ENCODE results near the gene RNF151.
A peak's percentile ranks its signal among the peaks of the same experiment; 100 is the strongest.

RNF151 gene

GRCh38 chr16:1987198-1987597 is 20.5 kb downstream of the RNF151 start:
- Mint-ChIP-seq H3K27ac (no peak overlapping the region), H3K4me1 (ENCODE audit: low read depth) (peaks cover 28% of the 10 kb centered on the region), H3K9me3 (no peaks in the 10 kb centered on the region), H3K4me3 (no peak overlapping the region), H3K27me3 (ENCODE audit: low read depth) (peaks cover 19% of the 10 kb centered on the region), H3K36me3 (ENCODE audit: low read depth) (peaks cover 10% of the 10 kb centered on the region)

- peaks cover 29% of the 10 kb centered on the region for H3K4me1 Mint-ChIP-seq (ENCODE audit: low read depth)
- no peaks in the 10 kb centered on the region for H3K9me3 Mint-ChIP-seq
- peak within 1 kb of the TSS; percentile 87 for H3K27ac Mint-ChIP-seq
- peaks cover 12% of the 10 kb centered on the region for H3K36me3 Mint-ChIP-seq (ENCODE audit: low read depth)
- peaks cover 8% of the 10 kb centered on the region for H3K27me3 Mint-ChIP-seq (ENCODE audit: low read depth)
- peak within 1 kb of the TSS; percentile 80 for H3K4me3 Mint-ChIP-seq
Measured at GRCh38 chr16:1989209-1990100, 22.8 kb downstream of the RNF151 start, which contains the start of gene SYNGR3. Gene SYNGR3 (plus strand): TSS chr16:1989970. CDS start chr16:1990103, 133 bp downstream.

- Mint-ChIP-seq H3K9me3 (no peaks in the 10 kb centered on the region), H3K27me3 (ENCODE audit: low read depth) (peaks cover 8% of the 10 kb centered on the region), H3K4me1 (ENCODE audit: low read depth) (peaks cover 25% of the 10 kb centered on the region), H3K36me3 (ENCODE audit: low read depth) (peaks cover 12% of the 10 kb centered on the region), H3K27ac (no peak overlapping the region), H3K4me3 (peak overlapping the region; percentile 75)
Measured at GRCh38 chr16:1990101-1990350, 23.4 kb downstream of the RNF151 start.

GRCh38 chr16:1990351-1991134 is 23.9 kb downstream of the RNF151 start:
- H3K27me3 Mint-ChIP-seq (ENCODE audit: low read depth) = peaks cover 8% of the 10 kb centered on the region
- H3K9me3 Mint-ChIP-seq = no peaks in the 10 kb centered on the region
- peaks cover 22% of the 10 kb centered on the region for H3K4me1 Mint-ChIP-seq (ENCODE audit: low read depth)
- H3K4me3 Mint-ChIP-seq = peak overlapping the region; percentile 75
- H3K36me3 Mint-ChIP-seq (ENCODE audit: low read depth) = peaks cover 16% of the 10 kb centered on the region
- peak overlapping the region; percentile 87 for H3K27ac Mint-ChIP-seq

GRCh38 chr16:1991135-1991551 is 24.5 kb downstream of the RNF151 start:
- H3K4me3 Mint-ChIP-seq = peak overlapping the region; percentile 75
- H3K36me3 Mint-ChIP-seq (ENCODE audit: low read depth) = peaks cover 16% of the 10 kb centered on the region
- no peaks in the 10 kb centered on the region for H3K9me3 Mint-ChIP-seq
- peak overlapping the region; percentile 87 for H3K27ac Mint-ChIP-seq
- peaks cover 21% of the 10 kb centered on the region for H3K4me1 Mint-ChIP-seq (ENCODE audit: low read depth)
- H3K27me3 Mint-ChIP-seq (ENCODE audit: low read depth) = peaks cover 8% of the 10 kb centered on the region

- Mint-ChIP-seq H3K36me3 (ENCODE audit: low read depth) (peaks cover 12% of the 10 kb centered on the region), H3K4me1 (ENCODE audit: low read depth) (peaks cover 23% of the 10 kb centered on the region), H3K27ac (peak overlapping the region; percentile 87), H3K4me3 (peak overlapping the region; percentile 75), H3K27me3 (ENCODE audit: low read depth) (peaks cover 8% of the 10 kb centered on the region), H3K9me3 (no peaks in the 10 kb centered on the region)
Measured at GRCh38 chr16:1991588-1991947, 24.9 kb downstream of the RNF151 start.

GRCh38 chr16:1991948-1992703 is 25.5 kb downstream of the RNF151 start:
- H3K27ac Mint-ChIP-seq = peak overlapping the region; percentile 87
- H3K27me3 Mint-ChIP-seq (ENCODE audit: low read depth) = peaks cover 8% of the 10 kb centered on the region
- peak overlapping the region; percentile 37 for H3K4me3 Mint-ChIP-seq
- peaks cover 12% of the 10 kb centered on the region for H3K36me3 Mint-ChIP-seq (ENCODE audit: low read depth)
- peaks cover 21% of the 10 kb centered on the region for H3K4me1 Mint-ChIP-seq (ENCODE audit: low read depth)
- H3K9me3 Mint-ChIP-seq = no peaks in the 10 kb centered on the region

- Mint-ChIP-seq H3K9me3 (no peaks in the 10 kb centered on the region), H3K27me3 (ENCODE audit: low read depth) (peaks cover 8% of the 10 kb centered on the region), H3K27ac (no peak overlapping the region), H3K4me1 (ENCODE audit: low read depth) (peaks cover 21% of the 10 kb centered on the region), H3K36me3 (ENCODE audit: low read depth) (peaks cover 12% of the 10 kb centered on the region), H3K4me3 (no peak overlapping the region)
Measured at GRCh38 chr16:1992704-1993317, 26.2 kb downstream of the RNF151 start.

- Mint-ChIP-seq H3K4me1 (ENCODE audit: low read depth) (peaks cover 18% of the 10 kb centered on the region), H3K4me3 (no peak overlapping the region), H3K27me3 (ENCODE audit: low read depth) (peaks cover 4% of the 10 kb centered on the region), H3K9me3 (no peaks in the 10 kb centered on the region), H3K27ac (peak overlapping the region; percentile 67), H3K36me3 (ENCODE audit: low read depth) (peaks cover 10% of the 10 kb centered on the region)
Measured at GRCh38 chr16:1993731-1994131, 27.1 kb downstream of the RNF151 start.

GRCh38 chr16:1997494-1998359 is 31.1 kb downstream of the RNF151 start:
- H3K36me3 Mint-ChIP-seq (ENCODE audit: low read depth) = peaks cover 14% of the 10 kb centered on the region
- peaks cover 8% of the 10 kb centered on the region for H3K4me1 Mint-ChIP-seq (ENCODE audit: low read depth)
- no peak overlapping the region for H3K4me3 Mint-ChIP-seq
- no peak overlapping the region for H3K27ac Mint-ChIP-seq
- no peaks in the 10 kb centered on the region for H3K9me3 Mint-ChIP-seq
- H3K27me3 Mint-ChIP-seq (ENCODE audit: low read depth) = no peaks in the 10 kb centered on the region

- Mint-ChIP-seq H3K27me3 (ENCODE audit: low read depth) (no peaks in the 10 kb centered on the region), H3K4me3 (no peak overlapping the region), H3K36me3 (ENCODE audit: low read depth) (peaks cover 14% of the 10 kb centered on the region), H3K27ac (peak overlapping the region; percentile 55), H3K4me1 (ENCODE audit: low read depth) (peaks cover 7% of the 10 kb centered on the region), H3K9me3 (no peaks in the 10 kb centered on the region)
Measured at GRCh38 chr16:1998360-1998835, 31.7 kb downstream of the RNF151 start.

- H3K4me1 Mint-ChIP-seq (ENCODE audit: low read depth) = peaks cover 3% of the 10 kb centered on the region
- H3K27ac Mint-ChIP-seq = no peak overlapping the region
- H3K36me3 Mint-ChIP-seq (ENCODE audit: low read depth) = peaks cover 13% of the 10 kb centered on the region
- no peaks in the 10 kb centered on the region for H3K9me3 Mint-ChIP-seq
- no peak overlapping the region for H3K4me3 Mint-ChIP-seq
- no peaks in the 10 kb centered on the region for H3K27me3 Mint-ChIP-seq (ENCODE audit: low read depth)
Measured at GRCh38 chr16:1998852-1999801, 32.5 kb downstream of the RNF151 start.
